K562 (cell line): ENCODE data around the gene DYSF.

Experiments used
- RCOR1 ChIP-seq, 2 experiments: IDR thresholded peaks; 2 replicates each; pipeline ENCODE4 v1.6.1; 2012; ENCODE audit warnings: low read depth in 2 of 2, low read length in 2 of 2, borderline replicate concordance in 1 of 2, improper control_type of control experiment in 1 of 2
- TF ChIP-seq, protein P1 (sequence below): sonication (generic); formaldehyde crosslinking; IDR thresholded peaks from 2 replicates; pipeline ENCODE4 v1.8.1; 2023; ENCODE audit warnings: mild to moderate bottlenecking, missing genetic modification reagents

DNA sequence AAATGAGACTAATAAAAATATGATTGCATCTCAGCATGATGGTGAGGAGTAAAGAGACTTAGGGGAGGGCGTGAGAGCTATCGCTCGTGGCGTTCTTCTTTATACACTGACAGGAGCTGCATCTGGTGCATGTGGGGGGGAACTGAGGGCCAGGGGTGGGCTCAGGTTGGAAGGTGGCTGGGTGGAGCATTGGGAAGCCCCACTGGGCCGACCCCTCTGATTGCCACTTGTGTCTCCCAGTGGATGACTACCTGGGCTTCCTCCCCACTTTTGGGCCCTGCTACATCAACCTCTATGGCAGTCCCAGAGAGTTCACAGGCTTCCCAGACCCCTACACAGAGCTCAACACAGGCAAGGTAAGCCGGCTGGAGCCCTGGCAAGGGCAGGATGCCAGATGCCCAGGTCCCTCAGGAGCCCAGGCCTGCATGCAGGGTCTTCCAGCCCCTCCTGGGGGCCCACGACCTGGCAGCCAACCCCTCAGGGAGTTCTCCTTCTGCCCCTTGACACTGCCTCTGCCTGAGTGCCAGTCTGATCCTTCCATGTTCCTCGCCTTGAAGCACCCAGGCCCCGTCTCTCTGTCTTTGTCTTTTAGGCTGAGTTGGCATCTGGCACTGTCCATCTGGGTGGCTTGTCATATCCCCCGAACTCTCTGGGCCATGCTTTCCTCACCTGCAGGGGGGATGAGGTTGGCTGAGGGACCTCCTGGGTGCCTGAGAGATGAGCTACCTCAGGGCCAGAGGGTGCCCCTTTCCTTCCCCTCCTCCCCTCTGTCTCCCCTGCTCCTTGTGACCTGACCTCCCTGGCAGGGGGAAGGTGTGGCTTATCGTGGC lies 97.7 kb downstream of the DYSF start:
- TF ChIP-seq RCOR1 (IDR thresholded peaks at IDR 0.05; ENCODE audit: borderline replicate concordance in 1 of 2, low read depth in 2 of 2, low read length in 2 of 2) = no peak
- TF ChIP-seq, protein P1, sequence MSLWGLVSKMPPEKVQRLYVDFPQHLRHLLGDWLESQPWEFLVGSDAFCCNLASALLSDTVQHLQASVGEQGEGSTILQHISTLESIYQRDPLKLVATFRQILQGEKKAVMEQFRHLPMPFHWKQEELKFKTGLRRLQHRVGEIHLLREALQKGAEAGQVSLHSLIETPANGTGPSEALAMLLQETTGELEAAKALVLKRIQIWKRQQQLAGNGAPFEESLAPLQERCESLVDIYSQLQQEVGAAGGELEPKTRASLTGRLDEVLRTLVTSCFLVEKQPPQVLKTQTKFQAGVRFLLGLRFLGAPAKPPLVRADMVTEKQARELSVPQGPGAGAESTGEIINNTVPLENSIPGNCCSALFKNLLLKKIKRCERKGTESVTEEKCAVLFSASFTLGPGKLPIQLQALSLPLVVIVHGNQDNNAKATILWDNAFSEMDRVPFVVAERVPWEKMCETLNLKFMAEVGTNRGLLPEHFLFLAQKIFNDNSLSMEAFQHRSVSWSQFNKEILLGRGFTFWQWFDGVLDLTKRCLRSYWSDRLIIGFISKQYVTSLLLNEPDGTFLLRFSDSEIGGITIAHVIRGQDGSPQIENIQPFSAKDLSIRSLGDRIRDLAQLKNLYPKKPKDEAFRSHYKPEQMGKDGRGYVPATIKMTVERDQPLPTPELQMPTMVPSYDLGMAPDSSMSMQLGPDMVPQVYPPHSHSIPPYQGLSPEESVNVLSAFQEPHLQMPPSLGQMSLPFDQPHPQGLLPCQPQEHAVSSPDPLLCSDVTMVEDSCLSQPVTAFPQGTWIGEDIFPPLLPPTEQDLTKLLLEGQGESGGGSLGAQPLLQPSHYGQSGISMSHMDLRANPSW (CRISPR knock-in tag) = no peak
